Kidney glomerular epithelial cell (primary cell): ENCODE measurements around the gene TTYH2.

Source experiments
- DNase-seq: peaks from one replicate; lab custom pipeline; 2025; lab: John Stamatoyannopoulos, UW

TTYH2 gene

DNA sequence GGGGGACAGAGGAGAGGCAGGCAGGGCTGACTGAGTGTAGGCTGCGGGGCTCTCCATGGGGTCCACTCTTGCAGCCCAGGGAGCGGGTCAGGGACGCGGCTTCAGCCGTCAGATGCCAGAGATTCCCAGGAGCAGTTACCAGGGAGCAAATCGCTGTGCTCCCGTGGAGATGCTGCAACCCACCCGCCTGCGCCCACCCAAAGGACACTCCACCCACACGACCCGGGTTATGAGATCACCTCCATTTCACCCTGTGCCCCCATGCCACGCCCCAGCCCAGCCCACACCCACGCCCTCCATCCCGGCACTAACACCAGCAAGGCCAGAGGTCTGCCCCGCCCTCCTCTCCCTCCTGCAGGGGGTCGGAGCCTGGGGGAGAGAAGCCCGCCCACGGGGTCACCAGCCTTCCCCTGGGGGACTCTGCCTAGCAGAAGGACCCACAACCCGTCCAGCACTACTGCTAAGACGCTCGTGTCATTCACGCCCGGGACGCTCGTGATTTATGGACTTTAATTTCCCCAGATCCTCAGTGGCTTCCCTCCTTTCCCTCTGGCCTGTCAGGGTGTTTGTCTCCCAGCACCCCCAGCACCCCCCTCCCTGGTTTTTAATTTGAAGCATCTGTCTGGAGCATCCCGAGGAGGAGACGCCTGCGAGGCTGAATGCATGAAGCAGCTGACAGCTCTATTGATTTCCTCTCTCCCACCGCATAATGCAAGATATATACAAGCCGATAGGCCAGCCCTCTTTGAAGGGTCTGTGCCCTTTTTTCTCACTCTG lies 16.6 kb upstream of the TTYH2 start:
- no peak for DNase-seq

DNA sequence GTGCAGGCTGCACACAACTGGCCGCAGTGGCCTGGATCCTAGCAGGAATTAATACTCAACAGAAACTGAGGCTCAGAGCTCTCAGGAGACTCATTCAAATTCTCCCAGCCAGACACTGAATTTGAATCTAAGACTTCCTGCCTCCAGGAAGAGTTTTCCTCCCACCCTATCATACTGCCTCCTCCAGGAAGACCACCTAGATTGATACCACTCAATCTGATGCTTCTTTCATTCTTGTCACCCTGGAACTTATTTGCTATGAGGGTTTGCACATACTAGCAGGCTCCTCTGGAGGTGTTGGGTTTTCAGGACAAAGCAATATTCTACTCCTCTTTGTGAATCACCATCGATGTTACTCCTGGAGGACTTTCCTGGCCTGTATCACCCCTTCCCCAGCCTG lies 15.6 kb upstream of the TTYH2 start:
- DNase-seq = no peak

DNA sequence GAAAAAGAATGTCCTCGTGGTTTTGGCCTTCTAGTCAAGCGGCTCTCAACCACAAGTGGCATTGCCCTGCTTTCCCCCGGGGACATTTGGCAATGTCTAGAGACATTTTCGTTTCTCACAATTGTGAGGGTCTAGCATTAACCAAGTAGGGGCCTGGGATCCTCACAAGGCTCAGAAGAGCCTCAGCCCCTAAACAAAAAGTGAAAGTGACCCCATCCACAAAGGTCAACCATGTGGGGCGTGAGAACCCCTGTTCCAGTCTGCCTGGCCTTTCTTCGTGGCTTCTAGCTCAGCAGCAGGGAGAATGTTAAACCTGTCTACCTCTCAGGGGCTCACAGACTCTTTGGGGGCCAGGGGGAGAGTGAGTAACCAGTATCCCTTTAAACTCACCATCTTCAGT lies 14.7 kb upstream of the TTYH2 start:
- no peak for DNase-seq

DNA sequence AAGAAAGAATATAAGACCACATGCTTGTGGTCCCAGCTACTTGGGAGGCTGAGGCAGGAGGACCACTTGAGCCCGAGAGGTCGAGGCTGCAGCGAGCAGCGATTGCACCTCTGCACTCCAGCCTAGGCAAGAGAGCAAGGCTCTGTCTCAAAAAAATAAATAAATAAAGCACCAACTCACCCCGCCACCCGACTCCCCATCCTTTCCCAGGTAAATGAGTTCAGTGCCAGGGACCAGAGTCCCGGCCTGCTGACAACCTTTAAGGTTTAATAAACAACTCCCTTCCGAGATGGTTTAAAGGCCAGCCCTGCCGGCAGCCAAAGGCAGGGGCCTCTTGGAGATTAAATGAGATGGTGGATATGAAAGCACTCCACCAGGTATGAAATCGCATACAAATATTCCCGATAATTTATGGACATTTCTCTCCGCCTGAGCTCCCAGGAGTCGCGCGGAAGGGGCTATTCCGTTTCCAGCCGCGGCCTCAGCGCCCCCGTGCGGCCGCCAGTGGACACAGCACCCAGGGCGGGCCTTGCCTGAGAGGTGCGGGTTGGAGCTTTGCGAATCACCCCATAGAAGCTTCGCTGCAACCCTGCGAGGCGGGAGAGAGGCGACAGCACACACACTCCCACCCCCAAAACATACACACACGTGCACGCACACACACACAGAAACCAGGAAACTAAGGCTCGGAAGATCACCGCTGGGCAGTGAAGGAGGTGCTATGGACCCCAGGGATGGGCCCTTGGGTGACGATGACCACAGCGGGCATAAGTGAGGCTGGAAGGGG lies 13.9 kb upstream of the TTYH2 start:
- DNase-seq = peak; percentile 33

DNA sequence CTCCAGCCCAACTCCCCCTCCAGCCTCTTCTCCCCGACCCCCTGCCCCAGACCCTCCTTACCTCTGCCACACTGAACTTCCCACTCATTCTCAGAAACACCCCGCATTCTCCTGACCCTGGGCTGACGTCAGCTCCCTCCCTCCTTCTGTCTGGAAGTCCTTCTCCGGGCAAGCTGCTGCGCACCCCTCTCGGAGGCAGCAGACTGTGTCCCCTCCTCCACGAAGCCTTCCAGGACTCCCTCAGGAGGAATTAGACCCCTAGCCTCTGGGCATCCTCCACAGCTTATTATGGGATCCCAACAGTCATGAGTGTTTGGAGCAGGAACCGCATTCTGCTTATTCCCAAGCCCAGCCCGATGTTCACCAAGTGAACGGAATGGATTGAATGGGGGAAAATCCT lies 13.3 kb upstream of the TTYH2 start:
- DNase-seq = no peak

- no peak for DNase-seq
Observed at GRCh38 chr17:74201250-74201649, 12.1 kb upstream of the TTYH2 start.

- DNase-seq = no peak
Observed at GRCh38 chr17:74201948-74202347, 11.4 kb upstream of the TTYH2 start.

DNA sequence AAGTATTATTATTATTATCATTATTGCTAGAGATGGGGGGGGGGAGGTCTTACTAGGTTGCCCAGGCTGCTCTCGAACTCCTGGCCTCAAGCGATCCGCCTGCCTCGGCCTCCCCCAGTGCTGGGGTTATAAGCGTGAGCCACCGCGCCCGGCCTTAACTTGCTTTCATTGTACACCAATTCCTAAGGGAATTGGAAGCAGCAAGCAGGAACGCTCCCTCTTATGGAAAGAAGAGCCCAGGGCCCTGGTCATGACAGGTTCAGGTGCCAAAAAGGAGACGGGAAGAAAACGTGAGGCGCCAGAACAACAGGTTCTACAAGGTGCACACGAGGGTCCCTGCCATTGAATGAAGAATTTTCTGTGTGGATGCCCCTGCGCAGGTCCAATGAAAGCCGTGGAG lies 10.4 kb upstream of the TTYH2 start:
- DNase-seq = no peak

DNA sequence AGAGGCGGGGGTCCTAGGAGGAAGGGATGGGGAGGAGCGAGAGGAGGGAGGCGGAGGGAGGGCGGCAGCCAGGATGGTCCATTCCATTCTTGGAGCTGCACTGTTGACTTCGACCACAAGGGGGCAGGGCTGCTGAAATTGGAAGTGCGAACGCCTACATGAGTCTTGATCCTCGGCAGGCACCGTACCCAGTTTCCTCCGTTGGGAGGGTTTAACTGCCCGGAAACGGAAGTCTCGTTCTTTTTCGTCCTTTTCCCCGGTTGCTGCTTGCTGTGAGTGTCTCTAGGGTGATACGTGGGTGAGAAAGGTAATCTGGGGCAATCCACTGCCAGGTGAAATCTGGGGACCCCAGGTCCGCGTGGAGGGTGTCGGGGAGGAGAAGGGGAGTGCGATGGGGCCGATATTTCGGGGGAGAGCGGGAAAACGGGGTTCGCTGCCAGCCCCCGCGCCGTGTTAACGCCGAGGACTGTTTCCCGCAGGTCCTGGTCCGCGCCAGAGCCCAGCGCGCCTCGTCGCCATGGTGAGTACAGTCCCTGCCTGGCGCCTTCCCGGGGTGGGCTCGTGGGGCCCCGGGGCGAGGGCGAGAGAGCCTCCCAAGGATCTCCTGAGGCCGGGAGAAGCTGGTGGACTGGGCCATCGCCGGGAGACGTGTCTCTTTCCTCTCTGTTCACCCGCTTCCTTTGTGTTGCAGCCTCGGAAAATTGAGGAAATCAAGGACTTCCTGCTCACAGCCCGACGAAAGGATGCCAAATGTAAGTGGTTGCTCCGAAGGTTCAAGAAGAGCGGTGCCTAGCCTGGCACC lies 9.7 kb upstream of the TTYH2 start, which contains the start of gene RPL38:
RPL38 (plus strand) TSS at position 240 of the 802 bp plus-strand sequence; CDS start at position 518, 278 bp downstream.
- DNase-seq = peak; percentile 95

DNA sequence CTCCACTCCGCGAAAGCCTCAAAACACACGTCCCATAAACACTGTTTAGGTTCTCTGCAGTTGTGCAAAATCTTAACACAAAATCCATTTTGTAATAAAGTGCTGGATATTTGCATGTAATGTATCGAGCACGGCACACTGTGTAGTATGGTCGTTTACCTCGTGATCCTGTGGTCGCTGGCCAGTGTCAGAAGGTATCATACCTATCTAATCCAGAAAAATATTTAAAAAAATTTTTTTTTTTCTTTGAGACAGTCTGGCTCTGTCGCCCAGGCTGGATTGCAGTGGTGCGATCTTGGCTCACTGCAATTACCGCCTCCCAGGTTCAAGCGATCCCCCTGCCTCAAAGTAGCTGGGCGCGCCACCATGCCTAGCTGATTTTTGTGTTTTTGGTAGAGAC lies 8.9 kb upstream of the TTYH2 start:
- no peak for DNase-seq

GRCh38 chr17:74205274-74205673 lies 8.1 kb upstream of the TTYH2 start:
- no peak for DNase-seq

DNA sequence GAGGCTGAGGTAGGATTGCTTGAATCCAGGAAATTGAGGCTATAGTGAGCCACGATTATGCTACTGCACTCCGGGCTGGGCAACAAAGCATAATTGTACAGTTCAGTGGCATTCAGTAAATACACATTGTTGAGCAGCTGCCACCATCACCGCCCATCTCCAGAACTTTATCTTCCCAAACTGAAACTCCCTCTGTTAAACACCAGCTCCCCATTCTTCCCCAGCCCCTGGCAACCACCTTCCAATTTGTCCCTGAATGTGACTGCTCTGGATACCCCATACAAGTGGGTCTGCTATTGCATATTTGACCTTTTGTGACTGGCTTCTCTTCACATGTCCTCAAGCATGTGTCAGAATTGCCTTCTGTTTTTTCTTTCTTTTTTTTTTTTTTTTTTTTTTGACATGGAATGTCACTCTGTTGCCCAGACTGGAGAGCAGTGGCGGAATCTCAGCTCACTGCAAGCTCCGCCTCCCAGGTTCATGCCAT lies 7.0 kb upstream of the TTYH2 start:
- no peak for DNase-seq

- peak; percentile 62 for DNase-seq
Observed at GRCh38 chr17:74210191-74211140, 2.9 kb upstream of the TTYH2 start.

DNA sequence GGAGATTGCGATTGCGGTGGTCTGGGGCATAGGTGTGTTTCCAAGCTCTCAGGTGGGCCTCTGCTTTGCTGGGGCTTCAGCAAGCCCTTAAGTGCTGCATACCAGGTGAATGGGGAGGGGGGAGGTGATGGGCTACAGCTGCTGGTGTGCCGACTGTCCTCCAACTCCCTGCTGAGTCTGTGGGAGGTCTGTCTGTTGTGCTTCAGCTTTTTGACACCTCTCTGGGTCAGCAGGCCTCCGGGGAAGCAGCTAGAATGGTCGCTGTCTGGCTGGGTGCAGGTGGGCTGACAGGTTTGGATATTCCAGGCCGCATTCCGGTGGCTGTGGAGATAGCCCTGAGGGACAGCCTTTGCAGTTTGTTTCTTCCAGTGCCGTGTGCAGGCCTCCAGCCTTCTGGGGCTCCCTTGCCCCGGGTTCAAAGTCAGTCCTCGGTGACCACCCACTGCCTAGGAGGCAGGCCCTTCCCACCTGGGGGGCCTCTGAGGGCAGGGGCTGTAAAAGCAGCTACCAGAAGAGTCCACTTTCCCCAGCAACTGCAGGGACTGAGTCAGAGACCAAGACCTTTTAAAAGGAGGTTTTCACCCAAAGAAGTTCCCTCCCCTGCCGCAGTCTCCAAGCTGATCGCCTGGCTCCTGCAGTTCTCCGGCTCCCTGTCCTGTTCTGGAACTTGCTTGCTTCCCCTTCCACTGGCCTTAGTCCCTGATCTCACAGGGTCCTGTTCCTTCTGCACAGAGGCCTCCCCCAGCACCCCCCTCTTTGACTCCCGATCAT lies 2.0 kb upstream of the TTYH2 start:
- DNase-seq = no peak

DNA sequence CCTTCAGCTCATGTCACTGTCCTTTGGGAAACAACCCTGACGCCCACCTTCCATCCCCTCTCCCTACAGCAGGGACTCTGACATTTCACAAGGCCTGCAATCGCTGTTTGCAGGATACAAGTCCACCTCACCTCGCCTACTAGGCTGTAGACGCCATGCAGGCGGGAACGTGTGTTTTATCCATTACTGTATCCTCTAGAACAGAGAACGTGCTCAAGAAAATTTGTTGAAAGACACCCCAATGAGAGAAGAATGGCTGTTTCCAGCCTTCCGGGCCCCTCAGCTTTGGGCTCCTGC lies 1.5 kb upstream of the TTYH2 start:
- no peak for DNase-seq

- no peak for DNase-seq
Observed at GRCh38 chr17:74212209-74212912, 1.0 kb upstream of the TTYH2 start.

- no peak for DNase-seq
Observed at GRCh38 chr17:74213861-74214391, 555 bp downstream of the TTYH2 start.

GRCh38 chr17:74214484-74215341 lies 1.3 kb downstream of the TTYH2 start:
- no peak for DNase-seq

DNA sequence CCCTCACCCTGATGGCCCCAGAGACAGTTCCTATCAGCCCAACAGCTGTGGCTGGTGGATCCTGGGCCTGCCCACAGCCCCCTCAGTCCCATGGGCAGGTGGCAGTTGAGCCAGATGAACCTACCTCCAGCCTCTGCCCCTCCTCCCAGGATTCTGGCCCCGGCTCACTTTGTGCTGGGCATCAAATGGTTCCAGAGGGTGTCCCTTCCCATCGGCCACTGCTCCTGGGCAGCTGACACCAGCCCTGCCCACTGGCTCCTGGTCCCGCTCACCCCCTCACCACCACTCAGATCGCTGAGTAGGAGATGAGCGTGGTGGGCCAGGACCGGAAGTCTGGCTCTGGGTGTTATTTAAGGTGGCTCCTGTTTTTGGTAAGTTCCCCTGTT lies 2.0 kb downstream of the TTYH2 start:
- no peak for DNase-seq
